GDM1 (cell line): ENCODE data around the gene KIF26A.
"Not testable (repeated sequence)": the region's sequence is repeated elsewhere in the genome, so short reads cannot be mapped to it uniquely, and the experiment has no call there.

Source experiments
- DNase-seq: peaks from one replicate; lab custom pipeline; 2025; lab: John Stamatoyannopoulos, UW

KIF26A gene

GRCh38 chr14:104222396-104223036 lies 84.1 kb downstream of the KIF26A start:
- DNase-seq, result no peak

- no peak for DNase-seq
Observed at GRCh38 chr14:104223101-104224041, 85.0 kb downstream of the KIF26A start.

GRCh38 chr14:104224131-104224505 lies 85.7 kb downstream of the KIF26A start:
- no peak for DNase-seq

- DNase-seq, result no peak
Observed at GRCh38 chr14:104224506-104225277, 86.3 kb downstream of the KIF26A start.

GRCh38 chr14:104225278-104226190 lies 87.1 kb downstream of the KIF26A start:
- DNase-seq, result not testable (repeated sequence)

- no peak for DNase-seq
Observed at GRCh38 chr14:104226421-104227383, 88.3 kb downstream of the KIF26A start.

GRCh38 chr14:104227806-104228205 lies 89.4 kb downstream of the KIF26A start:
- DNase-seq, result no peak

- no peak for DNase-seq
Observed at GRCh38 chr14:104228221-104228620, 89.8 kb downstream of the KIF26A start.

- DNase-seq, result no peak
Observed at GRCh38 chr14:104228716-104229533, 90.5 kb downstream of the KIF26A start.

- DNase-seq, result no peak
Observed at GRCh38 chr14:104229534-104230055, 91.2 kb downstream of the KIF26A start.

- no peak for DNase-seq
Observed at GRCh38 chr14:104230119-104230815, 91.9 kb downstream of the KIF26A start.
